ENCODE results near the gene IGSF23.
"Not testable (repeated sequence)": the region's sequence is repeated elsewhere in the genome, so short reads cannot be mapped to it uniquely, and the experiment has no call there.

Gene IGSF23

DNA sequence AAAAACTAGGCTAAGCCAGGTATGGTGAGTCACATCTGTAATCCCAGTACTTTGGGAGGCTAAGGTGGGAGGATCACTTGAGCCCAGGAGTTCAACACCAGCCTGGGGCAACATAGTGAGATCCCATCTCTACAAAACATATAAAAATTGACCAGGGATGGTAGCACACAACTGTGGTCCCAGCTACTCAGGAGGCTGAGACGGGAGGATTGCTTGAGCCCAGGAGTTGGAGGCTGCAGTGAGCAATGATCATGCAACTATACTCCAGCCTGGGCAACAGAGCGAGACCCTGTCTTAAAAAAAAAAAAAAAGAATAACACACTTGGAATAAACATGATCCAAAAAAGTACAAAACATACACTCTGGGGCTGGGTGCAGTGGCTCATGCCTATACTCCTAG is 56.7 kb downstream of the IGSF23 start:
- not testable (repeated sequence) for DNase-seq

DNA sequence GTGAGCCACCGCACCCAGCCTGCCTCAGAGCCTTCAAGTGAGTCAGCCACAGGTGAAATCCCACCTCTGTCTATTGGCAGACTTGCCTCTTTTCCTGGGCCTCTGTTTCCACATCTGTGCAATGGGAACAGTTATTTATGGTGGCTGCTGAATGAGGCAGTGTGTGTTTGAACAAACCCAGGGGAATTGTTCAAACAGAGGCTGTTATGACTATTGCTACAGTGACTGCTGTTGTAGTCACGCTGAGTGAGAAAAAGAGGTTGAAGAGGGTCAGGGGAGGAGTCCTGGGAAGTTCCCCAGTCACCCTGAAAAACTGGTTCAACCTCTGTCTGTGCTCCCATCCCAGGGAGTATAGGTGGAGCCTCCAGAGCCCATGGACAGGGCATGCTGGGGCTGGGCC is 58.0 kb downstream of the IGSF23 start, which contains the start of gene CEACAM19:
TSS of gene CEACAM19 (plus strand) at position 83 of the 400 bp plus-strand sequence. CDS start 450 bp downstream, outside the sequence.
- DNase-seq: no peak

DNA sequence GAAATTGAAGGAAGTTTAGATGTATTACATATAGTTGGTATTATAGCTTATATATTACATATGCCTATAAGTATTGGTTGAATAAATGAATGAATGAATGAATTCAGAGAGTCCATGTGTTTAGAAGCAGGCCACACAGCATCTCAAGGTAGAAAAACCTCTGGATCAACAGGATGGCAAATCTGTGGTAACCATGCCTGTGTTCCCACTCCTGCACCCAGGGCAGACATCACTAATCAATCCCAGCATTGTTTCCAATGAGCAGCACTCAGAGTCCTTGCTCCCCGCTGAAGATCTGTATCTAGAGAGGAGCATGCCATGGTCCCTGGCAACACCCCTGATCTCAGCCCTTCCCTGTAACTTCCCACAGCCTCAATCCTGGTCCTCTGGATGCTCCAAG is 58.9 kb downstream of the IGSF23 start:
- no peak for DNase-seq

DNA sequence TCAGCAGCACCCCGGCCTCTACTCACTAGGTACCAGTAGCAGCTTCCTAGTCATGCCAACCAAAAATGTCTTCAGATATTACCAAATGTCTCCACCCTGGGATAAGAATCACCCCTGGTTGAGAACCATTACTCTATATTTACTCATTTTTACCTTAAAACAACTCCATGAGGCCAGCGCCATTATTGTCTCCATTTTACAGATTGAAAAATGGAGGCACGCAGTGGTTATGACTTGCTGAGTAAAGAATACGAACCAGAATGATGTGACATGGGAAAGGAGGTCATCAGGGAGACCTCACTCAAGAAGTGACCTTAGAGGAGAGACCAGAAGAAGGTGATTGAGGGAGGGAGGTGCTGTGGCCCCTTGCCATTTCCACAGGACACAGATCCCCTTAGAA is 60.1 kb downstream of the IGSF23 start:
- no peak for DNase-seq

DNA sequence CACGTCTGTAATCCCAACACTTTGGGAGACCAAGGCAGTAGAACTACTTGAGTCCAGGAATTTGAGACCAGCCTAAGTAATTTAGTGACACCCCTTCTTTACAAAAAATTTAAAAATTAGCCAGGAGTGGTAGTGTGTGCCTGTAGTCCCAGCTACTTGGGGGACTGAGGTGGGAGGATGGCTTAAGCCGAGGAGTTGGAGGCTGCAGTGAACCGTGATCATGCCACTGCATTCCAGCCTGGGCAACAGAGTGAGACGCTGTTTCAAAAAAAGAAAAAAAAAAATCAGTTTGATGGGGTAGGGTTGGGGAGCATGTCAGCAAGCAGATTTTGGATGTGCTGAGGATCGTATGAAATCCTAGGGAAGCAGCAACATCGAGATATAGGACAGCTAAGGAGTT is 62.2 kb downstream of the IGSF23 start:
- DNase-seq: no peak

DNA sequence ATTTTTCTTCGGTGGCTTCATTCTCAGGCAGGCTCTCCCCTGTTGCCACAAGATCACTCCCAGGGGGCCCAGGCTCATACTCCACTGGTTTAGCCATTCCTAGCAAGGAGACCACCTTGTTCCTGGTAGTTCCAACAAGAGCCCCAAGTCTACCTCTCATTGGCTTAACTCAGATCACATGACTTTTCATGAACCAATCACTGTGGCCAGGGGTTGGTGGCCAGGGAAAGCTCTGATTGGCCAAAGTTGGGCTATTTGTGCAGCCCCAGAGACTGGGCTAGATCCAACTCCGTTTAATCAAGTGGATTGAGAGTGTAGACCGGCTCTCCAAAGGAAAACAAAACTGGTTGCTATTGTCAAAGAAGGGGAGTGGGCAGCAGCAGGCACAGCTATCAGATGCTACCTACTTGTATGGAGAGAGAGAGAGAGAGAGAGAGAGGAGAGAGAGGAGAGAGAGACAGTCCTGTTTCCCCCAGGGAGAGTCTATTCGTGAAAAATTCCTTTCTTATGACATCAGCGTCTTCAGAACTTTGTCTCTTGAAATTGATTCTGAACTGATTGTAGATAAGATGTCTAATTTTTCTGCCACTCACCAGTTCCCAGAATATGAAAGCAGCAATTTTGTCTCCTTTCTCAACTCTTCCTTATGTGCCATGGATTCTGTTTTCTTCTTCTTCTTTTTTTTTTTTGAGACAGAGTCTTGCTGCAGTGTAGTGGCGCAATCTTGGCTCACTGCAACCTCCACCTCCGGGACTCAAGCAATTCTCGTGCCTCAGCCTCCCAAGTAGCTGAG is 63.9 kb downstream of the IGSF23 start:
- DNase-seq: no peak

DNA sequence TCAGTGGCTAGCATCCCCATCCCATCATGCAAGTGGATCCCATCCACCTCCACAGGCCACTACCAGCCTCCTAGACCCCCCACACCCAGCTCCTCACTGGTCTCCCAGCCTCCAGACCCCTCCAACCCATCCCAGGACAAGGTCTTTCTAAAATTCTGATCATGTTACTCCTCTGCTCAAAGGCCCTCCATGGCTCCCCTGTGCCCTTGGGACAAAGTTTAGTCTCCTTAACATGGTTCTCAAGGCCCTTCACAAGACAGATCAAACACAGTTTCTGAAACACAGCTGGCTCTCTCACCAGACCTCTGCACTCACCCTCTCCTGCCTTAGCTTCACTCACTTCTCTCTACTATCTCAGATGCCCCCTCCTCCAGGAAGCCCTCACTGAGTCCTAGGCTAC is 67.2 kb downstream of the IGSF23 start:
- no peak for DNase-seq

DNA sequence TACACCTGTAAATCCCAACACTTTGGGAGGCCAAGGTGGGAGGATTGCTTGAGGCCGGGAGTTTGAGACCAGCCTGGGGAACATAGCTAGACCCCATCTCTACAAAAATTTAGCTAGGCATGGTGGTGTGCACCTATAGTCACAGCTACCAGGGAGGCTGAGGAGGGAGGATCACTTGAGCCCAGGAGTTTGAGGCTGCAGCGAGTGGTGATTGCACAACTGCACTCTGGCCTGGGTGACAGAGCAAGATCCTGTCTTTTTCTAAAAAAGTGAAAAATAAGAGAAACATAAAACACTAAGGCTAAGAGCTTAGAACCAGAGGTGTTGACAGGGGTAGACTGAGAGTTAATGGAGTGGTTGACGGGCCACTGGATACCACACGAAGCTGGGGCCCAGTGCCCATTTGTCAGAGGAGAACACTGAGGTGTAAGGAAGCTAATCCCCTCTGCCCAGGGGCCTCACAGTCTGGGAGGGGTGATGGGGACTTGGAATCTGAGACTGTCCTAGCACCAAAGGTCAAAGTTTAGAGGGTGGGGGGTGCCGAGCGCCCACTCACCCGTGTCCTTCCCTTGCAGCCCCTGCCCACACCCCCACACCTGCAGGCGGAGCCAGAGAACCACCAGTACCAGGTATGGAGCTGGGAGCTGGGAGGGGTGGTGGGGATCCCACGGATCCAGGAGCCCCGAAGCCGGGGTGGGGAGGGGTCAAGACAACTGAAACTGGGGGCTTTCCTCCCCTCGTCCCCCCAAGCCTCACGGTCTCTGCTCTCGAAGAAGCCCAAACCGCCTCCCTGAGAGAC is 68.8 kb downstream of the IGSF23 start:
- DNase-seq: no peak

DNA sequence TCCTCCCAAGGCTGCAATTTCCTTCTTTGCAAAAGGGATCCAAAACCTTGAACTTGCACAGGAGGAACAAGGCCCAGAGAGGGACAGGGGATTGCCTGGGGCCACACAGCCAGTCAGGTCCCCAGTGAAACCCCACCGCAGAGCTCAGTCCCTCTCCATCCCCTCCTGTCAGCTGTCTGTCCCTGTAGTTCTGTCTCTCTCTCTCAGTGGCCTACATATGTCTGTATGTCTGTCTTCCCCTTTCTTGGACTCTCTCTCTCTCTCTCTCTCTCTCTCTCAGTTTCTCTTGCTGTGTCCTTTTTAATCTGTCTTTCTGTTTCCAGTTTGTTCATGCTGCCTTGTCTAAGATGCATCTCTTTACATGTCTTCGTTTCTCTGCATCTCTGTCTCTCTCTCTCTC is 69.4 kb downstream of the IGSF23 start:
- no peak for DNase-seq

DNA sequence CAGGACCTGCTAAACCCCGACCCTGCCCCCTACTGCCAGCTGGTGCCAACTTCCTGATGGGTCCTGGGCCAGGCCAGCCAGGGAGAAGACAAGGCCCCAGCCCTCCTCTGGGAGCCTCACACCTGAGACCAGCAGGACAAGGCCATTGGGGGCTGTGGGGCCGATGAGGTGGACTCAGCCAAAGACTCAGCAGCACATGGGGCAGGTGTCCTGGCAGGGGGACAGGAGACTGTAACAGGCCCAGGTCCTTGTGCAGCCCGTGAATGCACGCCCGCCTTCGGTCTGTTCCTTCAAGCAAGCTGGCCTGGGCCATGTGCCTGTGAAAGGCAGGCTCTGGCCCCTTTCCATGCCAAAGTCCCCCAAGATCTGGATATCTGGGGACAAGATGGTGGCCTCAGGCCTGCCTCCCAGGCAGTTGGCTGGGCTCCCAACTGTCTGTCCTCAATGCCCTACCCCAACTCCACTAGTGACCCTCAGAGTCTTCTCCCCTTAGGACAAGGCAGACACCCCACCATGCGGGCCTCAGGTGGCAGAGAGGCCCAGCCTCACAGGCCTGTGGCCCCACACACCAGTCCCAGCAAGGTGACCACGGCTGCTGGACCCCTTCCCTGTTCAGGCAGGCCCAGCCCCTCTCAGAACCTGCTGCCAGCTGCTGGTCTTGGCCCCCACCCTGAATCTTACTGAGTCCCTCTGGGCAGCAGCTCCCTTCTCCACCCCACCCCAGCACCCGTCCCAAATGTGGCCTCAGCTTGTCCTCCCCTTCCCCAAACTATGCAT is 70.3 kb downstream of the IGSF23 start:
- no peak for DNase-seq

DNA sequence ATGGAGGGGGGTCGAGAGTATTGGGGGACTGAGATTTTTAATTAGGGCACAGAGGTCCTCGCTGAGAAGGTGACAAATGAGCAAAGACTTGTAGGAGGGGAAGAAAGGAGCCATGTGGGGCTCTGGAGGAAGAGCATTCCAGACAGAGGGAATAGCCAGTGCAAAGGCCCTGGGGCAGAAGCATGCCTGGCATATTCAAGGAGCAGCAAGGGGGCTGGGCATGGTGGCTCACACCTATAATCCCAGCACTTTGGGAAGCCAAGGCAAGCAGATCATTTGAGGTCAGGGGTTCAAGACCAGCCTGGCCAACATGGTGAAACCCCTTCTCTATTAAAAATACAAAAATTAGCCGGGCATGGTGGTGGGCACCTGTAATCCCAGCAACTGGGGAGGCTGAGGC is 71.0 kb downstream of the IGSF23 start:
- not testable (repeated sequence) for DNase-seq

DNA sequence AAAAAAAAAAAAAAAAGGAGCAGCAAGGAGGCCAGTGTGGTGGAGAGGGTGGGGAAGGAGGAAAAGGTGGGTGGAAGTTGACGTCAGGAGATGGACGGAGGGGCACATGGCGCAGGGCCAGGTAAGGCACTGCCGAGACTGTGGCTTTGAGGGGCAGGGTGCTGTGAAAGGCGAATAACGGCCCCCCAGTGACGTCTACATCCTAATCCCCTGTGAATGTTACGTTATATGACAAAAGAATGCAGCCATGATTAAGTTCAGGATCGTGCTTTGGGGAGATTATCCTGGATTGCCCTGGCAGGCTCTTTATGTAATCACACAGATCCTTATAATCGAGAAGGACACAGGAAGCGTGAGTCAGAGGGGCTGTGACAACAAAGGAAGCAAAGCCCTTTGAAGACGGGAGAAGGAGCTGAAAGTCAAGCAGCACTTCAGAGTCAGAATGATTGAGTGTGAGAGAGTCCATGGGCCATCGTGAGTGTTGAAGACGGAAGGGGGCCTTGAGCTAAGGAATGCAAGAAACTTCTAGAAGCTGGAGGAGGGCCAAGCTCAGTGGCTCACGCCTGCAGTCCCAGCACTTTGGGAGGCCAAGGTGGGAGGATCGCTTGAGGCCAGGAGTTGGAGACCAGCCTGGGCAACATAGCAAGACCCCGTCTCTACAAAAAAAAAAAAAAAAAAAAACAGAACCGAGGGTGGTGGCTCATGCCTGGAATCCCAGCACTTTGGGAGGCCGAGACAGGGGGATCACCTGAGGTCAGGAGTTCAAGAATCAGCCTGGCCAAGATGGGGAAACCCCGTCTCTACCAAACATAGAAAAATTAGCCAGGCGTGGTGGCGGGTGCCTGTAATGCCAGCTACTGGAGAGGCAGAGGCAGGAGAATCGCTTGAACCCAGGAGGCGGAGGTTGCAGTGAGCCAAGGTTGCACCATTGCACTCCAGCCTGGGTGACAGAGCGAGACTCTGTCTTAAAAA is 71.8 kb downstream of the IGSF23 start:
- no peak for DNase-seq

DNA sequence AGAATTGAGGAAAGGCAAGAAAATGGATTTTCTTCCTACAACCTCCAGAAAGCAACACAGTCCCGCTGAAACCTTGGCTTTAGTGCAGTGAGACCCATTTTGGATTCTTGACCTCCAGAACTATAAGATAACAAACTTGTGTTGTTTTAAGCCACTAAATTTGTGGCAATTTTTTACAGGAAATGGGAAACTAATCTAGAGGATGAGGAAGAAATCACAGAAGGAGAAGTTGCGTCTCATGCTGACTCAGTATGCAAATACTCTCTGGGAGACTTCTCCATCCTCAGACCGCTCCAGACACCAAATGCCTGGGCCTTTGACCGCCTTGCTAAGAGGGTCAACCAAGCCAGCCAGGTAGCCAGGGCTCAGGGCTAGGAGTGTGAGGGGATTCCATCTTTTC is 72.5 kb downstream of the IGSF23 start:
- DNase-seq: no peak

Data from NCI-H446 treated with DMSO at 0.1 percent for 48 hours (cell line).